SU-DHL-6 (cell line): Measurements from ENCODE around the gene ANO10.

ENCODE experiments used
- H2AFZ ChIP-seq: fragments of 200-600 bp; sonication (generic); 2 replicates; pipeline ENCODE4 v1.6.1; 2014; ENCODE audit warnings: low read depth, mild to moderate bottlenecking, moderate library complexity, mixed read lengths, antibody characterized with exemption, low read length; ENCODE audit not compliant: severe bottlenecking
- H3F3A ChIP-seq: fragments of 200-600 bp; shearing (Covaris generic); 2 replicates; pipeline ENCODE4 v1.6.0; 2016; ENCODE audit warnings: antibody characterized with exemption, mild to moderate bottlenecking; ENCODE audit not compliant: insufficient read depth
- H3K27ac ChIP-seq: fragments of 200-600 bp; sonication (generic); 2 replicates; pipeline ENCODE4 v1.5.1; 2016; ENCODE audit warnings: low read depth, mild to moderate bottlenecking, low read length, moderate library complexity, mixed read lengths
- H3K27me3 ChIP-seq: fragments of 200-600 bp; sonication (generic), shearing (Covaris generic); 2 replicates; pipeline ENCODE4 v1.6.0; 2014; ENCODE audit warnings: mild to moderate bottlenecking, low read length
- H3K36me3 ChIP-seq: fragments of 200-600 bp; sonication (generic); 2 replicates; pipeline ENCODE4 v1.6.1; 2014; ENCODE audit warnings: mild to moderate bottlenecking, low read length, mixed read lengths
- H3K4me2 ChIP-seq: fragments of 300-600, 200-600 bp; shearing (Covaris generic), sonication (generic); 2 replicates; pipeline ENCODE4 v1.6.0; 2014; ENCODE audit warnings: low read length, low read depth, mild to moderate bottlenecking; ENCODE audit not compliant: poor library complexity, severe bottlenecking
- H3K4me3 ChIP-seq: fragments of 200-600 bp; sonication (generic); 2 replicates; pipeline ENCODE4 v1.5.1; 2014; ENCODE audit warnings: antibody characterized with exemption, low read length, mild to moderate bottlenecking, mixed read lengths; ENCODE audit not compliant: insufficient read depth, poor library complexity, severe bottlenecking
- H3K79me2 ChIP-seq: fragments of 200-600 bp; sonication (generic); 2 replicates; pipeline ENCODE4 v1.6.1; 2014; ENCODE audit warnings: mild to moderate bottlenecking, low read length, moderate library complexity; ENCODE audit not compliant: insufficient read depth
- H3K9ac ChIP-seq: fragments of 200-600 bp; sonication (generic); 2 replicates; pipeline ENCODE4 v1.7.0; 2014; ENCODE audit warnings: mild to moderate bottlenecking, low read length
- H3K9me2 ChIP-seq: fragments of 200-600 bp; sonication (generic); replicated peaks from 2 replicates; pipeline ENCODE4 v1.6.1; 2014; ENCODE audit warnings: low read length; ENCODE audit not compliant: insufficient read depth
- H3K9me3 ChIP-seq: fragments of 200-600 bp; sonication (generic); 2 replicates; pipeline ENCODE4 v1.6.1; 2014; ENCODE audit warnings: low read length, mixed read lengths; ENCODE audit not compliant: insufficient read depth
- H4K20me1 ChIP-seq: fragments of 200-600 bp; sonication (generic); 2 replicates; pipeline ENCODE4 v1.6.1; 2014; ENCODE audit warnings: low read depth, mild to moderate bottlenecking, antibody characterized with exemption, low read length, moderate library complexity, mixed read lengths
- EZH2phosphoT487 ChIP-seq: fragments of 200-600 bp; sonication (generic), shearing (Covaris generic); conservative IDR thresholded peaks from 2 replicates; pipeline ENCODE4 v1.6.1; 2018; ENCODE audit warnings: mild to moderate bottlenecking, antibody characterized with exemption, low read length, moderate library complexity, mixed read lengths
- TF ChIP-seq, protein P1 (sequence below): fragments of 200-600 bp; sonication (generic); IDR thresholded peaks from one replicate; pipeline ENCODE4 v1.5.1; 2017; ENCODE audit warnings: antibody characterized with exemption, mild to moderate bottlenecking, low read length, moderate library complexity; ENCODE audit not compliant: insufficient read depth, poor library complexity, severe bottlenecking

Gene ANO10

DNA sequence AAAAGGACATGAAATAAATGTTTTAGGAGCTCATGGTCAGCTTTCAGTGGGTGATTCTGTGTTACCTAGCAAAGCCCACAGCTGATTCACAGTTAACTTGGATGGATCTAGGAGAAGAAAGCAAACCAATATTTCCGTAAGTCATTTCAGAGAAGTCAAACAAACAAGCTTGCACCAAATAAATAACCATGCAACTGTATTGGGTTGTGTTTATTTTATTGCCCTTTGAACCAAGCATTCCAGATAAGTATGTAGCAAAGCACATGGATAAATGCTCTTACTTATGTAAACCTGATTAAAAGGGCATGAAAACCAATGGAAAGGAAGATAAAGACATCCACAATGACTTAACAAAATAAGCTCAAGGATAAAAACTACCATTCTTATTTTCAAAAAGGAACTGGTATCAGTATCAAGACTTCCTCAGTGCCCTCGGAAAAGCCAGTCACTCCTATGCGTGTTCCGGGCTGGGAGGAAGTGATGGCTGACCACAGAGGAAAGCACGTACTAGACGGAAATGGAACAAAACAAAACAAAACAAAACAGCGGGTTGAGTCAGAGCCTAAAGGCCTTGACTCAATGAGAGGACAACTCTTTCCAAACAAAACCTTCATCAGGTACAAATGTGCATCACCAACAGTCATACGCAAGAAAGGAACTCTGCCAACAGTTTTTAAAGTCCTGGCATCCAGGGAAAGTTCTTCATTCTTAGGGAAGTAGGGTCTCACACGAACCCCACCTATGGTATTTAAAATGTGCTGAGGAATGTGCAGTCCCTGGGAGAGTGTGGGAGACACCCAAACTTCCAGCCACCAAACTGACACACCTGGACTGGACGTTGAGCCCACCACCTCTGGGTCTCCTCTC lies 232.2 kb downstream of the ANO10 start:
- TF ChIP-seq EZH2phosphoT487: no peak
- TF ChIP-seq, protein P1, sequence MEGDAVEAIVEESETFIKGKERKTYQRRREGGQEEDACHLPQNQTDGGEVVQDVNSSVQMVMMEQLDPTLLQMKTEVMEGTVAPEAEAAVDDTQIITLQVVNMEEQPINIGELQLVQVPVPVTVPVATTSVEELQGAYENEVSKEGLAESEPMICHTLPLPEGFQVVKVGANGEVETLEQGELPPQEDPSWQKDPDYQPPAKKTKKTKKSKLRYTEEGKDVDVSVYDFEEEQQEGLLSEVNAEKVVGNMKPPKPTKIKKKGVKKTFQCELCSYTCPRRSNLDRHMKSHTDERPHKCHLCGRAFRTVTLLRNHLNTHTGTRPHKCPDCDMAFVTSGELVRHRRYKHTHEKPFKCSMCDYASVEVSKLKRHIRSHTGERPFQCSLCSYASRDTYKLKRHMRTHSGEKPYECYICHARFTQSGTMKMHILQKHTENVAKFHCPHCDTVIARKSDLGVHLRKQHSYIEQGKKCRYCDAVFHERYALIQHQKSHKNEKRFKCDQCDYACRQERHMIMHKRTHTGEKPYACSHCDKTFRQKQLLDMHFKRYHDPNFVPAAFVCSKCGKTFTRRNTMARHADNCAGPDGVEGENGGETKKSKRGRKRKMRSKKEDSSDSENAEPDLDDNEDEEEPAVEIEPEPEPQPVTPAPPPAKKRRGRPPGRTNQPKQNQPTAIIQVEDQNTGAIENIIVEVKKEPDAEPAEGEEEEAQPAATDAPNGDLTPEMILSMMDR: no peak
- H3K9ac ChIP-seq: no peak overlapping the region
- no peak overlapping the region for H3K4me2 ChIP-seq
- H3K79me2 ChIP-seq: no peaks in the 10 kb centered on the region
- H3K9me3 ChIP-seq: no peaks in the 10 kb centered on the region
- H3K36me3 ChIP-seq: no peaks in the 10 kb centered on the region
- no peak overlapping the region for H3K27ac ChIP-seq
- H3K4me3 ChIP-seq: no peak overlapping the region
- H3F3A ChIP-seq: no peaks in the 10 kb centered on the region
- no peak overlapping the region for H2AFZ ChIP-seq
- H3K27me3 ChIP-seq: no peaks in the 10 kb centered on the region
- no peaks in the 10 kb centered on the region for H4K20me1 ChIP-seq
- H3K9me2 ChIP-seq: no peaks in the 10 kb centered on the region

DNA sequence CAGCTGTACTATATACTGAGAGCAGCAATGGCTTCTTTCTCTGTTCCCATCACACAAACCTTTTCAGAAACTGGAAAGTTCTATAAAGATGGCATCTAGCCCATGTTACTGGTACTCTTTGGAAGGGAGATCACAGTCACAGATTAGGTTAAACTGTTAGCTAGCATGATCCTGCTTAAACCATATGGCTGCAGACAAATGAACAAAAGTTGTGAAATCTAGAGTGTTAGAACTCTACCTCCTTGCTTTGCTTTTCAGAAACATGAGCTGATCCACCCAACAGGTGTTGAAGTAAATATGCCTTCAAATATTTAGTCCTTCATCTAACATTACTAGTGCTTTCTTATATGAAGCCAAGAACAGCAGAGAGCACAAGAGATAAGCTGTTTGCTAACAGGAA lies 232.9 kb downstream of the ANO10 start:
- H2AFZ ChIP-seq: no peak overlapping the region
- H3K9ac ChIP-seq: no peak overlapping the region
- H3K4me2 ChIP-seq: no peak overlapping the region
- no peaks in the 10 kb centered on the region for H3K27me3 ChIP-seq
- H3K9me3 ChIP-seq: no peaks in the 10 kb centered on the region
- H3K27ac ChIP-seq: no peak overlapping the region
- no peaks in the 10 kb centered on the region for H3K79me2 ChIP-seq
- H3K9me2 ChIP-seq: no peaks in the 10 kb centered on the region
- no peak overlapping the region for H3K4me3 ChIP-seq
- TF ChIP-seq, protein P1: no peak
- no peak for TF ChIP-seq EZH2phosphoT487
- no peaks in the 10 kb centered on the region for H4K20me1 ChIP-seq
- no peaks in the 10 kb centered on the region for H3F3A ChIP-seq
- no peaks in the 10 kb centered on the region for H3K36me3 ChIP-seq

DNA sequence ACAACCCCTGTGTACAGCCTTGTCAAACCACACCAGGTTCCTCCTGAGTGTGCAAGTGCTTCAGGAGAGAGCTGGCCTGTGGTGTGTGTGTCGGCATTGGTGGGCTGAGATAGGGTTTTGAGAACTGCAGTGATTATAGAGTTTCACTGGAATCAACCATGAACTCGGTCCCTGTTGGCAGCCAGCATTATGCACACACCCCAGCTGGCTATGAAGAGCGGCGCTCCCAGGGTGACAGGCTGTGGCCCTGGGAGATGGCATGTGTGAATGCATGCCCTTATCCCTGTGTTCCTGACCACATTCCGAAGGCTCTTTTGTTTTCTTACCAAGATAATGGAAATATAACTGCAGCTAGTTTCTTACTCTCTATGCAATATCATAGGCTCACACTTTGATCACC lies 233.6 kb downstream of the ANO10 start:
- no peak overlapping the region for H3K4me2 ChIP-seq
- H3K79me2 ChIP-seq: no peaks in the 10 kb centered on the region
- H3K4me3 ChIP-seq: no peak overlapping the region
- H2AFZ ChIP-seq: no peak overlapping the region
- no peaks in the 10 kb centered on the region for H3F3A ChIP-seq
- H3K36me3 ChIP-seq: no peaks in the 10 kb centered on the region
- no peaks in the 10 kb centered on the region for H3K27me3 ChIP-seq
- no peaks in the 10 kb centered on the region for H3K9me2 ChIP-seq
- TF ChIP-seq, protein P1: no peak
- no peak for TF ChIP-seq EZH2phosphoT487
- H3K9ac ChIP-seq: no peak overlapping the region
- H3K27ac ChIP-seq: no peak overlapping the region
- no peaks in the 10 kb centered on the region for H4K20me1 ChIP-seq
- H3K9me3 ChIP-seq: no peaks in the 10 kb centered on the region
